WTC11 (cell line): ENCODE results near the gene PNPLA8. TPM values are rescaled to one million over a fixed set of nuclear protein-coding genes. Genes with fewer than 3 reads are reported as not detected.

Experiments used
- ATAC-seq: fragments of 200-7000 bp; cut with Tn5 transposase; 2 replicates; pipeline ENCODE4 v1.10.0; 2021; ENCODE audit warnings: mild to moderate bottlenecking, moderate library complexity
- CTCF ChIA-PET: fragments of 300-600 bp; sonication (Branson Sonifier 250); formaldehyde crosslinking; loops from one replicate; lab custom pipeline; 2021; ENCODE audit warnings: antibody characterized with exemption; lab: Charles Lee
- POLR2A ChIA-PET: fragments of 350-600 bp; sonication (Branson Sonifier 250); formaldehyde crosslinking; loops from one replicate; lab custom pipeline; 2021; ENCODE audit warnings: antibody characterized with exemption; lab: Charles Lee
- DNase-seq: peaks from one replicate; pipeline ENCODE4 v3.0.0; 2021; ENCODE audit warnings: low spot score
- H3K27ac Mint-ChIP-seq: 2 replicates; pipeline ENCODE4 v1.8.0; 2021; ENCODE audit warnings: mixed read lengths
- H3K27me3 Mint-ChIP-seq: 2 replicates; pipeline ENCODE4 v1.8.0; 2021; ENCODE audit warnings: low read depth, mild to moderate bottlenecking, moderate library complexity, mixed read lengths
- H3K36me3 Mint-ChIP-seq: 2 replicates; pipeline ENCODE4 v1.8.0; 2021; ENCODE audit warnings: mixed read lengths
- H3K4me1 Mint-ChIP-seq: 2 replicates; pipeline ENCODE4 v1.8.0; 2022; ENCODE audit warnings: mixed read lengths
- H3K4me3 Mint-ChIP-seq: 2 replicates; pipeline ENCODE4 v1.8.0; 2021; ENCODE audit warnings: mild to moderate bottlenecking, moderate library complexity, mixed read lengths
- H3K9me3 Mint-ChIP-seq: 2 replicates; pipeline ENCODE4 v1.8.0; 2021; ENCODE audit warnings: mixed read lengths
- E2F5 ChIP-seq: sonication (generic); formaldehyde crosslinking; IDR thresholded peaks from 2 replicates; pipeline ENCODE4 v1.8.1; 2022; ENCODE audit warnings: mild to moderate bottlenecking, moderate library complexity, missing genetic modification reagents
- FOXJ3 ChIP-seq: sonication (generic); formaldehyde crosslinking; IDR thresholded peaks from 2 replicates; pipeline ENCODE4 v1.9.0; 2021; ENCODE audit warnings: missing genetic modification reagents, mild to moderate bottlenecking, borderline replicate concordance
- GTF2I ChIP-seq: fragments of 250-450 bp; sonication (Bioruptor Pico); conservative IDR thresholded peaks from 2 replicates; pipeline ENCODE4 v1.4.0; 2021; ENCODE audit warnings: mild to moderate bottlenecking
- JUN ChIP-seq: sonication (generic); formaldehyde crosslinking; IDR thresholded peaks from 2 replicates; pipeline ENCODE4 v1.8.0; 2023; ENCODE audit warnings: mild to moderate bottlenecking, missing genetic modification reagents
- NFE2L1 ChIP-seq: sonication (generic); formaldehyde crosslinking; IDR thresholded peaks from 2 replicates; pipeline ENCODE4 v1.8.1; 2023; ENCODE audit warnings: missing genetic modification reagents
- NR2C2 ChIP-seq: sonication (generic); formaldehyde crosslinking; IDR thresholded peaks from 2 replicates; pipeline ENCODE4 v1.8.0; 2022; ENCODE audit warnings: mild to moderate bottlenecking, missing genetic modification reagents
- NR3C1 ChIP-seq: sonication (generic); formaldehyde crosslinking; conservative IDR thresholded peaks from 2 replicates; pipeline ENCODE4 v1.8.1; 2023; ENCODE audit warnings: low read depth, mild to moderate bottlenecking, missing genetic modification reagents
- RELA ChIP-seq: sonication (generic); formaldehyde crosslinking; IDR thresholded peaks from 2 replicates; pipeline ENCODE4 v1.8.1; 2022; ENCODE audit warnings: missing genetic modification reagents, mild to moderate bottlenecking, borderline replicate concordance
- SMAD3 ChIP-seq: sonication (generic); formaldehyde crosslinking; IDR thresholded peaks from 2 replicates; pipeline ENCODE4 v1.8.0; 2022; ENCODE audit warnings: missing genetic modification reagents, mild to moderate bottlenecking, borderline replicate concordance
- STAT6 ChIP-seq: sonication (generic); formaldehyde crosslinking; conservative IDR thresholded peaks from 2 replicates; pipeline ENCODE4 v1.8.1; 2023; ENCODE audit warnings: mild to moderate bottlenecking, low read depth, missing genetic modification reagents, moderate library complexity
- USF2 ChIP-seq: sonication (generic); formaldehyde crosslinking; IDR thresholded peaks from 2 replicates; pipeline ENCODE4 v1.8.1; 2023; ENCODE audit warnings: mild to moderate bottlenecking, missing genetic modification reagents, moderate library complexity
- ZBTB21 ChIP-seq: sonication (generic); formaldehyde crosslinking; IDR thresholded peaks from 2 replicates; pipeline ENCODE4 v1.8.1; 2023; ENCODE audit warnings: mild to moderate bottlenecking, missing genetic modification reagents, borderline replicate concordance
- ZNF263 ChIP-seq: sonication (generic); formaldehyde crosslinking; IDR thresholded peaks from 2 replicates; pipeline ENCODE4 v1.8.1; 2022; ENCODE audit warnings: low read depth, mild to moderate bottlenecking, moderate library complexity, missing genetic modification reagents
- ZNF281 ChIP-seq: sonication (generic); formaldehyde crosslinking; IDR thresholded peaks from 2 replicates; pipeline ENCODE4 v1.8.0; 2023; ENCODE audit warnings: mild to moderate bottlenecking, missing genetic modification reagents
- ZNF317 ChIP-seq: sonication (generic); formaldehyde crosslinking; IDR thresholded peaks from 2 replicates; pipeline ENCODE4 v1.8.1; 2023; ENCODE audit warnings: low read depth, mild to moderate bottlenecking, moderate library complexity, missing genetic modification reagents, borderline replicate concordance
- total RNA-seq: library from RNA; stranded (reverse); gene quantifications from 3 replicates; pipeline ENCODE4 v1.2.3, GENCODE V29; 2021
- TF ChIP-seq, protein P1 (sequence below): fragments of 250-450 bp; sonication (Bioruptor Pico); IDR thresholded peaks from 2 replicates; pipeline ENCODE4 v2.1.2; 2022; ENCODE audit warnings: mild to moderate bottlenecking, moderate library complexity
- TF ChIP-seq, protein P2 (sequence below): sonication (generic); formaldehyde crosslinking; IDR thresholded peaks from 2 replicates; pipeline ENCODE4 v1.8.0; 2022; ENCODE audit warnings: mild to moderate bottlenecking, missing genetic modification reagents
- TF ChIP-seq, protein P3 (sequence below): fragments of 250-450 bp; sonication (Bioruptor Pico); IDR thresholded peaks from 2 replicates; pipeline ENCODE4 v1.9.0; 2021; ENCODE audit warnings: mild to moderate bottlenecking
- TF ChIP-seq, protein P4 (sequence below): fragments of 250-450 bp; sonication (Bioruptor Pico); IDR thresholded peaks from 2 replicates; pipeline ENCODE4 v1.8.0; 2021; ENCODE audit warnings: mild to moderate bottlenecking

Gene PNPLA8
- total RNA-seq, 1 experiment from 2014 or later, result 12.4 TPM

GRCh38 chr7:108459922-108460551, 65.9 kb downstream of the PNPLA8 start:
- H3K4me3 Mint-ChIP-seq, result no peak overlapping the region
- no peaks in the 10 kb centered on the region for H3K9me3 Mint-ChIP-seq
- ChIA-PET CTCF (interaction anchor here (0.6 to 1.1 kb wide), 6 partner anchors 8 to 46 kb away, joined by 3 to 9 read pairs (median 4); no protein-coding TSS in a partner anchor), POLR2A (interaction anchor here (0.7 kb wide), 1 partner anchor 36 kb away, joined by 3 read pairs; no protein-coding TSS in a partner anchor)
- peaks cover 17% of the 10 kb centered on the region for H3K4me1 Mint-ChIP-seq
- TF ChIP-seq E2F5, result no peak
- no peak for TF ChIP-seq NR2C2 (CRISPR knock-in tag)
- TF ChIP-seq, protein P1, sequence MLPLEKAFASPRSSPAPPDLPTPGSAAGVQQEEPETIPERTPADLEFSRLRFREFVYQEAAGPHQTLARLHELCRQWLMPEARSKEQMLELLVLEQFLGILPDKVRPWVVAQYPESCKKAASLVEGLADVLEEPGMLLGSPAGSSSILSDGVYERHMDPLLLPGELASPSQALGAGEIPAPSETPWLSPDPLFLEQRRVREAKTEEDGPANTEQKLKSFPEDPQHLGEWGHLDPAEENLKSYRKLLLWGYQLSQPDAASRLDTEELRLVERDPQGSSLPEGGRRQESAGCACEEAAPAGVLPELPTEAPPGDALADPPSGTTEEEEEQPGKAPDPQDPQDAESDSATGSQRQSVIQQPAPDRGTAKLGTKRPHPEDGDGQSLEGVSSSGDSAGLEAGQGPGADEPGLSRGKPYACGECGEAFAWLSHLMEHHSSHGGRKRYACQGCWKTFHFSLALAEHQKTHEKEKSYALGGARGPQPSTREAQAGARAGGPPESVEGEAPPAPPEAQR (CRISPR knock-in tag), result no peak
- TF ChIP-seq STAT6, result no peak
- TF ChIP-seq USF2, result no peak
- no peak for TF ChIP-seq ZNF281
- no peak for TF ChIP-seq JUN (CRISPR knock-in tag)
- TF ChIP-seq, protein P2, sequence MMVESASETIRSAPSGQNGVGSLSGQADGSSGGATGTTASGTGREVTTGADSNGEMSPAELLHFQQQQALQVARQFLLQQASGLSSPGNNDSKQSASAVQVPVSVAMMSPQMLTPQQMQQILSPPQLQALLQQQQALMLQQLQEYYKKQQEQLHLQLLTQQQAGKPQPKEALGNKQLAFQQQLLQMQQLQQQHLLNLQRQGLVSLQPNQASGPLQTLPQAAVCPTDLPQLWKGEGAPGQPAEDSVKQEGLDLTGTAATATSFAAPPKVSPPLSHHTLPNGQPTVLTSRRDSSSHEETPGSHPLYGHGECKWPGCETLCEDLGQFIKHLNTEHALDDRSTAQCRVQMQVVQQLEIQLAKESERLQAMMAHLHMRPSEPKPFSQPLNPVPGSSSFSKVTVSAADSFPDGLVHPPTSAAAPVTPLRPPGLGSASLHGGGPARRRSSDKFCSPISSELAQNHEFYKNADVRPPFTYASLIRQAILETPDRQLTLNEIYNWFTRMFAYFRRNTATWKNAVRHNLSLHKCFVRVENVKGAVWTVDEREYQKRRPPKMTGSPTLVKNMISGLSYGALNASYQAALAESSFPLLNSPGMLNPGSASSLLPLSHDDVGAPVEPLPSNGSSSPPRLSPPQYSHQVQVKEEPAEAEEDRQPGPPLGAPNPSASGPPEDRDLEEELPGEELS, result no peak
- no peak for TF ChIP-seq GTF2I
- TF ChIP-seq, protein P3, sequence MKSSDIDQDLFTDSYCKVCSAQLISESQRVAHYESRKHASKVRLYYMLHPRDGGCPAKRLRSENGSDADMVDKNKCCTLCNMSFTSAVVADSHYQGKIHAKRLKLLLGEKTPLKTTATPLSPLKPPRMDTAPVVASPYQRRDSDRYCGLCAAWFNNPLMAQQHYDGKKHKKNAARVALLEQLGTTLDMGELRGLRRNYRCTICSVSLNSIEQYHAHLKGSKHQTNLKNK (CRISPR knock-in tag), result no peak
- no peak for TF ChIP-seq RELA (CRISPR knock-in tag)
- TF ChIP-seq NR3C1 (CRISPR knock-in tag), result no peak
- TF ChIP-seq FOXJ3 (CRISPR knock-in tag), result no peak
- TF ChIP-seq, protein P4, sequence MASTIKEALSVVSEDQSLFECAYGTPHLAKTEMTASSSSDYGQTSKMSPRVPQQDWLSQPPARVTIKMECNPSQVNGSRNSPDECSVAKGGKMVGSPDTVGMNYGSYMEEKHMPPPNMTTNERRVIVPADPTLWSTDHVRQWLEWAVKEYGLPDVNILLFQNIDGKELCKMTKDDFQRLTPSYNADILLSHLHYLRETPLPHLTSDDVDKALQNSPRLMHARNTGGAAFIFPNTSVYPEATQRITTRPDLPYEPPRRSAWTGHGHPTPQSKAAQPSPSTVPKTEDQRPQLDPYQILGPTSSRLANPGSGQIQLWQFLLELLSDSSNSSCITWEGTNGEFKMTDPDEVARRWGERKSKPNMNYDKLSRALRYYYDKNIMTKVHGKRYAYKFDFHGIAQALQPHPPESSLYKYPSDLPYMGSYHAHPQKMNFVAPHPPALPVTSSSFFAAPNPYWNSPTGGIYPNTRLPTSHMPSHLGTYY (CRISPR knock-in tag), result no peak
- TF ChIP-seq SMAD3, result no peak
- no peak for TF ChIP-seq NFE2L1 (CRISPR knock-in tag)
- TF ChIP-seq ZNF263 (CRISPR knock-in tag), result no peak
- no peak for TF ChIP-seq ZNF317 (CRISPR knock-in tag)
- no peak for TF ChIP-seq ZBTB21 (CRISPR knock-in tag)
- peaks cover 32% of the 10 kb centered on the region for H3K27me3 Mint-ChIP-seq
- no peaks in the 10 kb centered on the region for H3K36me3 Mint-ChIP-seq
- no peak for DNase-seq
- no peak overlapping the region for H3K27ac Mint-ChIP-seq
- ATAC-seq, result no peak
